Adrenal gland (tissue), 5 donors: Measurements from ENCODE around the gene GGTLC3.
"Not testable (repeated sequence)": the region's sequence is repeated elsewhere in the genome, so short reads cannot be mapped to it uniquely, and the experiment has no call there.

Source experiments
- POLR2A ChIP-seq, 2 donors: fragments of 450-650 bp; IDR thresholded peaks; one replicate each; pipeline ENCODE4 v1.6.1; 2017; ENCODE audit warnings: antibody characterized with exemption in 2 of 2, mild to moderate bottlenecking in 2 of 2, moderate library complexity in 1 of 2
- TF ChIP-seq, protein P1 (sequence below), 6 experiments: fragments of 450-650 bp in 4 of 6; fragments of 200-600 bp in 2 of 6; sonication (generic) in 1 of 6; IDR thresholded peaks; 1 replicate in 5 of 6; 2 replicates in 1 of 6; pipeline versions ENCODE4 v1.5.1 to v1.8.0; 2016 to 2021; ENCODE audit warnings: antibody characterized with exemption in 6 of 6, mild to moderate bottlenecking in 2 of 6, moderate library complexity in 1 of 6
- donor health status: DM: no; HTN: no; CAD: no.

GRCh38 chr22:18496227-18496626 is 21.7 kb downstream of the GGTLC3 start:
- TF ChIP-seq, protein P1, sequence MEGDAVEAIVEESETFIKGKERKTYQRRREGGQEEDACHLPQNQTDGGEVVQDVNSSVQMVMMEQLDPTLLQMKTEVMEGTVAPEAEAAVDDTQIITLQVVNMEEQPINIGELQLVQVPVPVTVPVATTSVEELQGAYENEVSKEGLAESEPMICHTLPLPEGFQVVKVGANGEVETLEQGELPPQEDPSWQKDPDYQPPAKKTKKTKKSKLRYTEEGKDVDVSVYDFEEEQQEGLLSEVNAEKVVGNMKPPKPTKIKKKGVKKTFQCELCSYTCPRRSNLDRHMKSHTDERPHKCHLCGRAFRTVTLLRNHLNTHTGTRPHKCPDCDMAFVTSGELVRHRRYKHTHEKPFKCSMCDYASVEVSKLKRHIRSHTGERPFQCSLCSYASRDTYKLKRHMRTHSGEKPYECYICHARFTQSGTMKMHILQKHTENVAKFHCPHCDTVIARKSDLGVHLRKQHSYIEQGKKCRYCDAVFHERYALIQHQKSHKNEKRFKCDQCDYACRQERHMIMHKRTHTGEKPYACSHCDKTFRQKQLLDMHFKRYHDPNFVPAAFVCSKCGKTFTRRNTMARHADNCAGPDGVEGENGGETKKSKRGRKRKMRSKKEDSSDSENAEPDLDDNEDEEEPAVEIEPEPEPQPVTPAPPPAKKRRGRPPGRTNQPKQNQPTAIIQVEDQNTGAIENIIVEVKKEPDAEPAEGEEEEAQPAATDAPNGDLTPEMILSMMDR (IDR thresholded peaks at IDR 0.05) = not testable (repeated sequence)
- TF ChIP-seq POLR2A (IDR thresholded peaks at IDR 0.05) = not testable (repeated sequence)
